CD4-positive, alpha-beta T cell treated with Interleukin-6 at 100 ng/mL for 8 hours (primary cell): ENCODE results near the gene MYO18A.

Experiments
- DNase-seq: peaks from one replicate; pipeline ENCODE4 v3.0.0-alpha.2; 2020; ENCODE audit warnings: mixed read lengths, low spot score

MYO18A gene

GRCh38 chr17:29129731-29130130 lies 50.5 kb downstream of the MYO18A start:
- no peak for DNase-seq

GRCh38 chr17:29127840-29128239 lies 52.4 kb downstream of the MYO18A start:
- DNase-seq, result no peak

DNA sequence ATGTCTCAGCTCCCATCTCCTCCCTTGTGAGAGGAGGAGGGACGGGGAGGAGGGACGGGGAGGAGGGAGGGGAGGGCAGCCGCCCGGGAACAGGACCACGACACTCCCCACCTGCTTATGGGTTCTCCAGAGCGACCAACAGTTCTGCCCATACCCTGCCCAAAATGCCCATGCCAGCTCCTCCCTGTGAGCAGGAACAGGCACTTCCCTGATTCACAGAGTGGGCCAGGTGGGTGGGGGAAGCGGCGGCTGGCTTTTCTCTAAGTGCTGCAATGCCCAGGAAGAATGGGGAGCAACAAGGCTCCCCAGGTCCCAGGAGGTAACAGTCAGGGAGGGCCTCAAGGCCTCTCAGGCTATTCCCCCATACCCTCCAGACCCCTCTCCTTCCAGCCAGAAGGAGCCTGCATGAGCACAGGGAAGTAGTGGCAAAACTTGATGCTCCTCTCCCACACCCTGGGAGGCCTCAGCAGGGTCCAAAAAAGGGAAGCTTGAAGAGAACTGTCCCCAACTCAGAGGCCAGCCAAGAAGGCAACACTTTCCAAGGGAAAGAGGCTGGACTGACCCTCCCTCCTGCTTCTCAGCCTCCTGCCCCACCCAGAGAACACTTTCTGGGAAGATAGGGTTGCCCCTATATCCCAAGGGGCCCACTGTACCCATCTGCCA lies 53.8 kb downstream of the MYO18A start:
- DNase-seq, result no peak

DNA sequence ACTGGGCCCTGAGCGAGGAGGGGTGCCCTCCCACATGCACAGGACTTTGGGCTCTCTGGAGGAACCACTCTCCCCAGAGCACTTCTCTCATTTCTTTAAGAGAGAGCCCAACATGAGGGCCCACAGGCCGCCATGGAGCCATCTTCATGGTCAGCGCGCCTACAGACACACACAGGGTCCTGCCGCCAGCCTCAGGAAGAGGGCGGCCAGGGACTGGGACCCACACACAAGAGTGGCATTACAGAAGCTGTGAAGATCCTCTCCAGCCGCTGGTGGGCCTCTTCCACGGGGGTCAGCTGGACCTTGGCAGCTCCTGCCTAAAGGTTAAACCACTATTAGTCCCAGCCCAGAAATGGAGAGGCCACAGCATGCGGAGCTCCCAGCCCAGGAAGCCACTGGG lies 54.5 kb downstream of the MYO18A start:
- no peak for DNase-seq

DNA sequence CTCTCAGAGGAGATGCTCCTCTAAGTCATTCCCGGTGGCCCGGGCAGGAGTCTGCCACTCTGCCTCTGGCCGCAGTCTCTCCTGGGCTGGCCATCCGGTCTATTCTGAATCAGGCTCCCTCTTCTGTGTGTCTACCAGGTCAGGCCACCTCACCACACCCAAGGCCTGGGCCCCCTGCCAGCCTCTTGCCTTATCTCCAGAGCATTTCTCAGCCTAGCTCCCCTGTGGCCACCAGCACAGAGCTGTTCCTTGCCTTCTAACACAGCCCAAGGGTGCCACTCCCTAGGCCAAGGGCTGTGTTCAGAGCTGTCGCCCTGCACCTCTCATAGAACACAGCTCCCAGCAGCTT lies 55.3 kb downstream of the MYO18A start:
- no peak for DNase-seq

DNA sequence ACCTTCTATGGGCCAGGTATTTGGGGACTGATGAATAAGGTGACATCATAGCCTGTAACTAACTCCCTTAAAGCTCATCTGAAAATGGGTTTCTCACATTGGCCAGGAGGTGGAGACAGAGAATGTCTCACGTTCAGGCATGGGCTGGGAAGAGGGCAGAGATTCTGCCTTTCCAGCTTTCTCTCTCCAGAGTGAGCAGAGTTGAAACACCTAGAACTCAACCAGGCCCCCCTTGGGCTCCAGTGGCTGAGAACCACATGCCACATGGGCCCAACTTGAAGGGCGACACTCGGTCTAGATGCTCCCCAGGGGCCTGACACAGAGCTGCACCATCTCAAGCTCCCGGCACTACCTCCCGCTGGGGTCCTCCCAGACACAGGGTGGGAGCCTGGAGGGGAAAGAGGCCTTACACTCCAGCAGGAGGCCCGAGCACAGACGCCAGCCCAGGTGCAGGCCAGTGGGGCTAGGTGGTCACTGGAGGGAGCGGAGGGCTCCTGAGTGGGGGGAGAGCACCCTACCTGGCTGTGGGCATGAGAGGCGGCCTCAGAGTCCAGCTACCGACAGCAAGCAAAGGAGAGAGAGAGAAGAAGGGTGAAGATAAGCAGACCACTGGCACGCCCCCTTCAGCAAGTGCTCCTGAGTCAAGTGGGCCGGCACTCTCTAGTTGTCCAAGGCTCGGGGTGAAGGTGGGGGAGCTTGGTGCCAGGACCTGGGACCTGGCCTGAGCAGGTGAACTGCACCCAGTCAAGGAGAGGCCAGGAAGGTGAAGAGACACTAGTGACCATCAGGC lies 55.9 kb downstream of the MYO18A start:
- DNase-seq, result peak; percentile 60

DNA sequence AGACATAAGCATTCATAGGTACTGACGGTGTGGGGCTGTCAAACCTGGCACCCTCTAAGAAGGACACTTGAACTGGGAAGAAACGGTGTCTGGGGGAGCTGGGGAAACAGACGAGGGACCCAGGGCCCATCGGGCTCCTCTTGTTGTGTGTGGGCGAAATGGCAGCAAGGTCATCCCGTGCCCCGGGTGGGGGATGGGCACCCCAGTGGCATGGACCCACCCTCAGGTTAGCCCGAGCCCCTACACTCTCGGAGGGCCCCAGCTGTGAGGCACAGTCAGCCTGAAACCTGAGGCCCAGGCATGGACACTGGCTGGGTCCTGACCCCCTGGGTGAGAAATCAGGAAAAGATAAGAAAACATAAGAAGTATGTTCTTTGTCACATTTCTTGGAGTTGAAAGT lies 57.1 kb downstream of the MYO18A start:
- DNase-seq, result no peak

GRCh38 chr17:29121442-29121841 lies 58.8 kb downstream of the MYO18A start:
- DNase-seq, result no peak

DNA sequence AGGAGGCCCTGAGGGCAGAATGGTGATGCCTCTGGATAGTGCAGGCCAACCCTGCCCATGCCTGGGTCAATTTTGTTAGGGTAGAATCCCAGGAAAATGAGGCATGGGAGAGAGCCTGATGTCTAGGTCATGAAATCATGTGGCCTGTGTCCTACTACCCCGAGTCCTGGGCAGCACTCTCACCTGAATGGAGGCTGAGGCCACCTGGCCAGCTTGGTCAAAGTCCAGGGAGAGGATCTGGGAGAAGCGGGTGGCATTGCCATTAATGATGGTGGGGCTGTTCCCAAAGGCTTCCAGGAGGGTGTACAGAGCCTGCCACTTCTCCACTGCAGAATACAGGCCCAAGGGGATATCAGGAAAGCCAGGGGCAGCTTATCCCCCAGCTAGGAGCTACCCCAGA lies 59.8 kb downstream of the MYO18A start:
- no peak for DNase-seq

DNA sequence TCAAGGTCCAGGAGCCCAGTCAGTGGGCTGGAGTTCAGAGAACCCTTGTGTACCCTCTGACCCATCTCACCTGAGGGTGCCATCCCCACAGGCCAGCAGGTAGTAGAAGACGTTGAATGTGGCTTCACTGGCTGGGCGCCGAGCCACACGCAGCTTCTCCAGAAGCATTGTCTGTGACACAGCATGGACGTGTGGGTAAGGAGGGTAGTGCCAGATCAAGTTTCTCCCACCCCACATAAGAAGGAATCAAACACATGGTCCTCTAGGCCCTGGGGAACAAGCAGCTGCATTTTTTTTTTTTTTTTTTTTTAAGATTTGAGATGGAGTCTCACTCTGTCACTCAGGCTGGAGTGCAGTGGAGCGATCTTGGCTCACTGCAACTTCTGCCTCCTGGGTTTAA lies 60.9 kb downstream of the MYO18A start:
- DNase-seq, result no peak

DNA sequence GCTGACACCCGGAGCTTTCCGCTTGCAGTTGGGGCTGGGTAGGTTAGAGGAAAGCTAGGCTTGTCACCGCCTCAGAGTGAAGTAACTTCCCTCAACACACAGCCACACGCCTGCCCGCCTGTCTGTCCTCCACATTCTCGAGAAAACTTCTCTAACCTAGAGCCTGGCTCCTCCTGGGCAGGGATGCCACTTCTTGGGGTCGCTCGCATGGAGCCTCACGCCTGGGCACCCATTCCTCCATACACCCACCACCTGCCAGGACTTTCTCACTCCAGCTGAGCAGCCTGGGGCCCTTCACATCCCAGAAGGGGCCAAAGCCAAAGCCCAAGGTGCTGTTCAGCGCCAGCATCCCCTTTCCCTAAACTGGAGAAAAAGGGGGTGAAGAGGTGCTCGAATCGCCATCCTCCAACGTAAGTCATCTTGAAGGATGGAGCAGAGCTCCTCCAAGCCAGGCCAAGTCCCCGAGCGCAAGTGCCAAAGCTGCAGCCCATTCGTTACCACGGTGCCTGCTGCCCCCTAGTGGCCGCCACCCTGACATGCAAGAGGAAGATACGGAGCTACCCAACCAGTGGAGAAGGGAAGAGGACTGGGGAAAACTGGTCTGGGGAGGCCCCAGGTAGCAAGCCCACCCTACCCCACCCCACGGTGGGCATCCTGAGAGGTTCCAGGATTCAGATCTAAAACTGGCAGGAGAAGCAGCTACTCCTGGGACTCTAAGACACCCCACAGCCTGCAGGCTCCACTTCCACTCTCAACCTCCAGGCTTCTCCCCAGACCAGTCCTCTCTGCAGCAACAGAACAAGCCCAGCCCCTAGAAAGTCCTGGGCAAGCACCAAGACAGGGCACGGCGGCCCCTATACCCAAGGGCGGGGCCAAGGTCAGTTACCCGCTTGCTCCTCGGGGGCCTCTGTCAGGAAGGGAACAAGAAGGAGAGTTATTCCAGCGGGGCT lies 63.1 kb downstream of the MYO18A start:
- DNase-seq, result peak; percentile 72

DNA sequence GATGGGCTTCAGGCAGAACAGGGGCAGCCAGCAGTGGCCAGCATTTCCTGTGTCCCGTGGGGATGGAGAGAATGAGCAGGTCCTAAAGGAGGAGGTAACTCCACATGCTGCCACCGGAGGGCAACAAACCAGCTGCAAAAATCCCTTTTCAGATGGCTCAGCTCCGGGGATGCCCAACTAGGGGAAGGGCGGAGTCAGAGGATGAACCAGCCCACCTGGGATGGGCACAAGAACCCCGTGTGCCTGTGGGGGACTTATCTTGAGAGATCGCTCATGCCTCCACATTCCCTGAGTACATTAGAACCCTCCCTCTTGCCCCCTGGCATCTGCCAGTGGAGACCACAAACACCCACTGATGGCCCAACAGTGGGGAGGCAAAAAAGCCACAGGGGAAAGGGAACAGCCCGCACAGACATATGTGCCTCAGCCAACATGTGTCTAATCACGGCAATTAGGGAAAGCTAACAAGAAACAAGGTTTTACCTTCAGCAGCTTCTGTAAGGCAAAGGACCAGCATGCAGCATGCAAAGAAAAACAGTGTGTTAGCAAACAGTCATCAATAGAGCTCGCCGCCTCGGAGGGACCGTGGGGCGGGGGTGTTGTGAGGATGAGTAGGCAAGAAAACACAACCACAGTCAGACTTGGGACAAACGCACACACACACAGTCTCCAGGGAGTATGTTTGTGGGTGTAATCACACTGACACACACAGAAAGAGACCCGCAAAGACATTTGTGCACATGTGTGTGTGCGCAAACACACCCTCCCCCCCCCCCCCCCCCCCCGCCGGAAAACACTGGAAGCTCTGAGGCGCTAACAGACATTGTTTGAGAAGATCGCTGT lies 64.0 kb downstream of the MYO18A start:
- DNase-seq, result peak; percentile 21

DNA sequence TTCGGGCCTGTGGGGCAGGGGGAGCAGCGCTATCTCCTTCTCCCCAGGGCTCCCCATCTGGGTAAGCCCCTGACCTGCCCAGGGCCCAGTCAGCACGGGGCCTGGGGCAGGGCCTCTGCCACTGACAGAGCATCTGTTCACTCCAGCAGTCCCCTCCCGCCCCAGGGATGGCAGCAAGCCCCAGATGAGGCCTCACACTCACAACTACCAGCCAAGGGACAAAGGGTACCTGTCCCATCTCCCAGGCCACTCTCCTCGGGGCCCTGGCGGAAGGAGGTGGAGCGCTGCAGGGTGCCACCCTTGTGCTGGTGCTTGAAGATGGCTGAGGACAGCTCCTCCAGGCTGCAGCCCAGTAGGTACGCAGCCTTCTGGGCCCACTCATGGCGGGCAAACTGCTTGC lies 64.8 kb downstream of the MYO18A start:
- no peak for DNase-seq

DNA sequence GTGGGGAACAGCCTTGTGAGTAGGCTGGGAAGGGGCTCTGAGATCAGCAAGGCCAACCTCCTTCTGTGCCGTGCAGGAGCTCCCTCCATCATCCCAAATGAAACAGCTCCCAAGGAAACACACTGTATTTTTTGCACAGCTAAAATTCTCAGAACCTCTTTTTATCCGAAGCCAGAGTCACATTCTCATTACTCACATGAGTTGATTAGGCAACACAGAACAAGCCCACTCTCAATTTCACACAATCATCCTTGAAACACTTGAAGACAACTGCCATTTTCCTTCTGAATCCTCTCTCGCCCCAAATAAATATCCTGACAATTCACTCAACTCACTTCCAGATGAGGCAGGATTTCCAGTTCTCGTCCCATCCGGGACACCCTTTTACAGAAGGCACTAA lies 66.1 kb downstream of the MYO18A start:
- DNase-seq, result no peak

GRCh38 chr17:29113334-29113733 lies 66.9 kb downstream of the MYO18A start:
- no peak for DNase-seq

GRCh38 chr17:29112771-29113295 lies 67.4 kb downstream of the MYO18A start:
- no peak for DNase-seq

DNA sequence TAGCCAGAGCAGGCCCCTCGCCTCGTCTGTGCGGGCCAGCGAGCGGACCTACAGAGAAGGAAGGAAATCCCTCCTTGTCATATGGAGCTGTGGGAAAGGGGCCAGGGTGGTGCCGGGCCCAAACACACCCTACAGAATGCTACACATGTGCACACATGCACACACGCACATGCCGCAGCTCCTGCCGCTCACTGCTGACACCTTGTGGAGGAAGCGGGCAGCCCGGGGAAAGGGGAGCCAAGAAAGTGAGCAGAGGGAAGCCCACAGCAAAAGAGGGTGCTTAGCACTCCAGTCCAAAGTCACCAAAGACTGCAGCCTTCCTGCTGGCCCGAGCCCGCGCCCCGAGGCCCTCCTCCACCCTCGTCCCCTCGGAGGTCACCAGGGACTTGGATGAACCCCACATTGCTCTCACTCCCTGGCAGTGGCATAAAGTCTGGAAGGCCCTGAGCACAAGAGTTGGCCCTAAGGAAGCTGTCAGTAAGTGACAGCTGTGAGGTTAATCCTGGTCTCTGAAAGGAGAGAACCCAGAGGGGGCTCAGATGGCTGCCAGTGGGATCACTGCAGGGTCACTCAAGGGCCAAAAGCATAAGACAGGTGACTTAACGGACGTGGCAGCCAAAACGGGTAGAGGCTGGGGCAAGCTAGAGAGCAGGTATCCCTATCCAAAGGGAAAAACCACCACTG lies 68.2 kb downstream of the MYO18A start:
- DNase-seq, result peak; percentile 48

GRCh38 chr17:29110372-29110757 lies 69.8 kb downstream of the MYO18A start:
- DNase-seq, result no peak

DNA sequence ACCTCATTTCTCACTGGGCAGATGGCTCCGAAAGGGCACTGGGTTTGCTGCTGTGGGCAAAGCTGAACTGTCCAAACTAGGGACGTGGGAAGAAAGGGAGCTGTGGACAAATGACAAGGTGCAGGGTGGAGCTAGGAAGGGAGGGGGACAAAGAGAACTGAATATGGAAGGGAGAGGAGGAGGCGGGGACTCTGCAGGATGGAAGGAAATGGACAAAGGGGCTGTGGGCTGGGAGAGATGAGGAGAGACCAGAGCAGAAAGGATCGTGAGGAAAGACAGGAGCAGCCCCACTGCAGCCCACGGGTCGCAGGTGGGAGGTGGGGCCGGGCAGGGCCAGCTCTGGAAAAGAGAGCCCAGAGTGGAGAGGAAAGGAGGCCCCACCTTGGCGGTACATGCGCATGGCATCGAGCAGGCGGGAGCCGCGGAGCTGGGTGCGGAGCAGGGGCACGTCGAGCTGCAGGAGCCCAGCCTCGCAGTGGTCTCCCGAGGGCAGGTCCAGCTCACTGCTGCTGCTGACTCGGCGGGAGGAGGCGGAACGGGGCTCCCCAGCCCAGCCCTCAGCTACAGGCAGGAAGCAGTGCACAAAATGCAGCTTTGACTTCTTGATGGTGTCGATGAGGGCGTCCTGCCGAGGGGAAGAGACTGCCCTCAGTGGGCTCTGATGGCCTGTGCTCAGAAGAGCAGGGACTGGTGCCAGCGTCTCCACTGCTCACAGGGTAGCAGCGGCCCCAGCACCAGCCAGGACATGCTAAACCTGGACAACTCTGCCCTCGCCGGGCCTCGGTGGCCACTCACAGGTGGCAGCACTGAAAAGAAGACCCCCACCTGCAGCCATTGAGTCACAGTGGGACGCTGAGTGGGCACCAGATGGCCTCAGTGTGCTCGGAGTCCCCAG lies 70.5 kb downstream of the MYO18A start:
- DNase-seq, result no peak
